GM18498 (cell line): Measurements from ENCODE around the gene FBXO15.

Experiments used
- ATAC-seq: cut with Tn5 transposase; IDR thresholded peaks from one replicate; pipeline ENCODE4 v1.9.1; 2021; ENCODE audit warnings: mild to moderate bottlenecking, moderate library complexity; ENCODE audit not compliant: unreplicated experiment

FBXO15 gene

DNA sequence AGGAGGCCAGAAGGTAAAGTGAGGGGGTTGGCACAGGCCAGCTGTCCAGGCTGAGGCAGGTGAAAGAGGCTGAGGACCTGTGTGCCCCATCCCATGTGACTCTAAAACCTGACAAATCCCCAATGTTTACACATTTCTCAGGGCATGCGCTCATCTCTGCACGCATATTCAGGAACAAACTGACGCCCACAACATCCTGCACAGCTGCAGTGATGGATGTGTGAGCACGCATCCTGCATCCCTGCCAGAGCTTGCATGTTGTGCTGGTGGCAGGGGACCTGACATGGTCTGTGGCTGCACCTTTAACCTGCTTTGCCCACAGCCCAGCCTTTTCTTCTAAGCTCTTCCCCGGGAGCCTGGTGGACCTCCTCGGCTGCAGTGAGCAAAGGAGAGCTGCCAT lies 83.1 kb downstream of the FBXO15 start:
- ATAC-seq, result no peak

- no peak for ATAC-seq
Observed at GRCh38 chr18:74063557-74063956, 84.1 kb downstream of the FBXO15 start.

GRCh38 chr18:74063023-74063422 lies 84.6 kb downstream of the FBXO15 start:
- ATAC-seq, result peak; percentile 69

DNA sequence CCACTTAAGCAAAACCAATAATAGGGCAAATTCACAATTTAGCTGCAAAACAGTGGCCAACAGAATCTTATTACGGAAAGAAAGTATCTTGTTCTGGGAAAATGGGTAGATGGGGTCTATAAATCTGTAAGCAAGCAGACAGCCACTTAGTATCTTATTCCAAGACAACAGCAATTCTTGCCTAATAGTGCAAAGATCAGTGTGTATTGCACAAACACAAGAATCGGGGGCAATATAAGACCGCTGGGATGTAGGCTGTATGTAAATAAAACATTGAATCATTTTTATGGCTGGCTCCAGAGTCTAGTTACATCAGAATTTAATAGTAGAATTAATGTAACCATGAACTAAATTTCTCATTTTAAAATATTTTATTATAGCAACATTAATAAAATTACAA lies 85.6 kb downstream of the FBXO15 start:
- no peak for ATAC-seq

- ATAC-seq, result no peak
Observed at GRCh38 chr18:74060579-74060978, 87.1 kb downstream of the FBXO15 start.

GRCh38 chr18:74050807-74051206 lies 96.8 kb downstream of the FBXO15 start:
- no peak for ATAC-seq

GRCh38 chr18:74040459-74041332 lies 106.9 kb downstream of the FBXO15 start:
- peak; percentile 74 for ATAC-seq

GRCh38 chr18:74040008-74040407 lies 107.6 kb downstream of the FBXO15 start:
- ATAC-seq, result no peak

DNA sequence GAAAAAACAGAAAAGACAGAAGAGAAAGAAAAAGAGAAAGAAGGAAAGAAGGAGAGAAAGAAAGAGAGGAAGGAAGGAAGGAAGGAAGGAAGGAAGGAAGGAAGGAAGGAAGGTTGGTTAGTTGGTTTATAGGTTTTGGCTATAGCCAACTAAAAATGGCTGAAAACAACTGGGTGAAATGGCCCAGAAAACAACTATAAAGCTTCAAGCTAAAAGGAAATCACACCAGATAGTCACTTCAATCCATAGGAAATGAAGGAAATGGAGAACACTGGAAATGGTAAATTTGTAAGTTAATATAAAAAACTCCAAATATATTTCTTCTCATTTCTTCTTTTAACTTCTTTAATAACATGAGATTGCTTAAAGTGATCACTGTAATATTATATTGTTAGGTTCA lies 118.5 kb downstream of the FBXO15 start:
- ATAC-seq, result no peak
